Activated CD8-positive, alpha-beta memory T cell treated with anti-CD3 and anti-CD28 coated beads for 48 hours (primary cell): Measurements from ENCODE around the gene LRRC71.

Experiments used
- DNase-seq, 3 experiments: peaks; one replicate each; pipeline ENCODE4 v3.0.0-alpha.2; 2020; ENCODE audit warnings: low read depth in 2 of 3, low spot score in 2 of 3

LRRC71 gene

GRCh38 chr1:156892190-156893047 is 28.0 kb upstream of the LRRC71 start:
- DNase-seq, result peak; percentile 72 to 85 (median 74)

GRCh38 chr1:156893048-156893953 is 27.1 kb upstream of the LRRC71 start, which contains the start of gene PEAR1:
TSS of gene PEAR1 (plus strand) at chr1:156893718. CDS start at chr1:156903927, 10,209 bp downstream.
- DNase-seq, result no peak

- DNase-seq, result no peak
Observed at GRCh38 chr1:156894001-156894400, 26.4 kb upstream of the LRRC71 start.

- DNase-seq, result no peak
Observed at GRCh38 chr1:156894711-156895454, 25.5 kb upstream of the LRRC71 start.

- no peak for DNase-seq
Observed at GRCh38 chr1:156895455-156895812, 25.0 kb upstream of the LRRC71 start.

- no peak for DNase-seq
Observed at GRCh38 chr1:156895927-156896326, 24.5 kb upstream of the LRRC71 start.

GRCh38 chr1:156896490-156897033 is 23.9 kb upstream of the LRRC71 start:
- no peak for DNase-seq

- no peak for DNase-seq
Observed at GRCh38 chr1:156897078-156897825, 23.2 kb upstream of the LRRC71 start.

- no peak for DNase-seq
Observed at GRCh38 chr1:156898161-156898566, 22.3 kb upstream of the LRRC71 start.

GRCh38 chr1:156898971-156899664 is 21.3 kb upstream of the LRRC71 start:
- no peak for DNase-seq

GRCh38 chr1:156899956-156900718 is 20.3 kb upstream of the LRRC71 start:
- no peak for DNase-seq

- no peak for DNase-seq
Observed at GRCh38 chr1:156900896-156901589, 19.4 kb upstream of the LRRC71 start.

GRCh38 chr1:156901590-156901900 is 18.9 kb upstream of the LRRC71 start:
- DNase-seq, result no peak

GRCh38 chr1:156901966-156902915 is 18.2 kb upstream of the LRRC71 start:
- DNase-seq, result no peak

- no peak for DNase-seq
Observed at GRCh38 chr1:156903328-156904091, 16.9 kb upstream of the LRRC71 start.

- no peak for DNase-seq
Observed at GRCh38 chr1:156904187-156904959, 16.1 kb upstream of the LRRC71 start.
